Kidney tubule cell (primary cell): ENCODE measurements around the gene PHF10.
"Not testable (repeated sequence)": the region's sequence is repeated elsewhere in the genome, so short reads cannot be mapped to it uniquely, and the experiment has no call there.

Experiments
- DNase-seq: peaks from one replicate; pipeline ENCODE4 v3.0.0-alpha.2; 2018; ENCODE audit warnings: low spot score

The PHF10 gene

GRCh38 chr6:169724494-169725124, at the start of gene PHF10:
PHF10 (minus strand) TSS chr6:169724500; CDS start chr6:169723931, 569 bp downstream.
- no peak for DNase-seq

GRCh38 chr6:169766921-169767736, 42.8 kb upstream of the PHF10 start:
- no peak for DNase-seq

- no peak for DNase-seq
Measured at GRCh38 chr6:169766232-169766631, 41.9 kb upstream of the PHF10 start.

- DNase-seq: not testable (repeated sequence)
Measured at GRCh38 chr6:169765789-169766188, 41.5 kb upstream of the PHF10 start.

- no peak for DNase-seq
Measured at GRCh38 chr6:169763881-169764280, 39.6 kb upstream of the PHF10 start.

DNA sequence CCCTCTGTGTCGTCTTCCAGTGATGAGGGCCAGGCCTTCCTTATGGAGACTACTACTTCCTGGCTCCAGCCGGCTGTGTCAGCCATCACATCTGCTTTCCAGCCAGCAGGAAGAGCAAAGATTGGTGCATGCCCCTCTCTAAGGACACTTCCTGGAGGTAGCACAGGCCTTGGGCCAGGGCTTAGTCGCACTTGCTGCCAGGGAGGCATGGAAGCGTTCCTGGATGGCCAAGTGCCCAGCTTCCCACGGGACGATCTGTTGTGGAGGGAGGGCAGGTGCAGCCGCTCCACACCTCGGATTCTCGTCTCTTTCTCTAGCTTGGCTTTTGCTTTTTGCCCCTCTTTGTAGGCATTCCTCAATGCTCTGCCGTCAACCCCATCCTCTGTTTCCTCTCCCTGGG, 39.0 kb upstream of the PHF10 start:
- no peak for DNase-seq

DNA sequence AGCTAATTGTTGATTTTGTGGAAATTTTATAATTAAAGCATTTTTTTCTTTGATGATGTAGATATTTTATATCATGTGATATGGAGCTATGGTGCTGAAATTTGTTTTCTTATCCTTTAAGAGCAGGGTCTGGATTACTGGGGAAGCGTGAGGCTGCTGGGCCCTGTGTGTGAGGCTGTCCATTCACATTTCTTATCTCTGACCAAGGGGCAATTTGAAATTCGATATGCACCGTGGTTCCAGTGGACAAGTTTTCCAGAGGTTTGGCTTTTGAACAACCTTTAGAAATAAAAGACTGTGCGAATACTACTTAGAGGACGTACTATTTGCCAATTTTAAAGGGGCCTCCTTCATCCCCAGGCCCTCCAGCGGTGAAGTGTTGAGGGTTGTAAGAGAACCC, 30.9 kb upstream of the PHF10 start:
- no peak for DNase-seq

GRCh38 chr6:169752074-169752623, 27.8 kb upstream of the PHF10 start:
- DNase-seq: no peak

DNA sequence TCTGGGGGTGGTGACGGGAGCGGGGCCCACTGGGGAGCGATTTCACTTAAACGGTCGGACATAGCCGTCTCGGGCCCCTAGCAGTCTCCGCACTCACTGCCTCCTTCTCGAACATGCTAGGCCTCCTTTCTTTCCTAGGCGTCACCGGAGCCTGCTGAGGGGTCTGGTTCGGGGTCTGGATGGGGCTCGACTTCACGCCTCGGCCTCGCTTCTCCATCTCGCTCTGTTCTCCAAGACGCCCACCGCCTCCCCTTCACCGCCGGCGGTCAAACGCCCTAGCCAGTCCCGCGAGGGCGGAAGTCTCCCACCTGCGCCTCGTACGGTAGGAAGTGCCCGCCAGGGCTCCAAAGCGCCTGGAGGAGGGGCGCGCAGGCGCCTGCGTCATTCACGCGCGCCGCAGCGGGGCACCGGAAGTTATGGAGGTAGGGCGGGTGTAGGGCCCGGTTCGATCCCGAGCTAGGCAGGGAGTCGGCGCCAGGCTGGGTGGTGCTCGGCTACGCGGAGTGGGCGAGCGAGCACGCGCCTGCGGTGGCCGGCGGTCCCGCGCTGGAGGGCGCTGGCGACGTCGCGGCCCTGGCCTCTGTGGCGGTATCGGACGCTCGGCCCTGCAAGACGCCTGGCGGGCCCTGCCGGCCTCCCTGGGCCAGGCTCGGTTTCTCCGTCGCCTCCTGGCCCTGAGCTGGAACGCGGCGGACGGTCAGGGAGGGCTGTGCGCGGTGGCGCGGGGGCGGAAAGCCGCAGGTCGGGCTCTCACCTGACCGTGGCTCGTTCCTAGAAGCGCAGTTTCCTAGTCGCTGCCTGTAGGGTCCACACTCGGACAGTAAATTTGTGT, 27.2 kb upstream of the PHF10 start, which contains the start of the genes DYNLT2 and ERMARD:
DYNLT2 (minus strand) TSS at position 331 of the 832 bp plus-strand sequence; CDS start at position 217, 114 bp downstream.
ERMARD (plus strand) TSS at position 381 of the 832 bp plus-strand sequence; CDS start at position 417, 36 bp downstream.
- DNase-seq: peak; percentile 96

- DNase-seq: peak; percentile 70
Measured at GRCh38 chr6:169746556-169746955, 22.3 kb upstream of the PHF10 start.

DNA sequence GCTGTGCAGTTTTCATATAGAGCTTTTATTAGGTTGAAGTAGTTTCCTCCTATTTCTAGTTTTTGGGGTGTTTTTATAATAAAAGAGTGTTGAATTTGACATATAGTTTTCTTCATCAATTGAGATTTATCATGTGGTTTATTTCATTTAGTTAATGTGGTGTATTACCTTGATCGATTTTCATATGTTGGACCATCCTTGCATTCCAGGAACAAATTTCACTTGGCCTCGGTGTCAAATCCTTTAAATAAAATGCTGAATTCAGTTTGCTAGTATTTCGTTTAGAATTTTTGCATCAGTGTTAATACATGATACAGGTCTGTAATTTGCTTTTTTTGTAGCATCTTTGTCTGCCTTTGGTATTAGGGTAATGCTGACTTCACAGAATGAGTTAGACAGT, 21.1 kb upstream of the PHF10 start:
- DNase-seq: no peak

- no peak for DNase-seq
Measured at GRCh38 chr6:169741344-169741743, 17.0 kb upstream of the PHF10 start.

DNA sequence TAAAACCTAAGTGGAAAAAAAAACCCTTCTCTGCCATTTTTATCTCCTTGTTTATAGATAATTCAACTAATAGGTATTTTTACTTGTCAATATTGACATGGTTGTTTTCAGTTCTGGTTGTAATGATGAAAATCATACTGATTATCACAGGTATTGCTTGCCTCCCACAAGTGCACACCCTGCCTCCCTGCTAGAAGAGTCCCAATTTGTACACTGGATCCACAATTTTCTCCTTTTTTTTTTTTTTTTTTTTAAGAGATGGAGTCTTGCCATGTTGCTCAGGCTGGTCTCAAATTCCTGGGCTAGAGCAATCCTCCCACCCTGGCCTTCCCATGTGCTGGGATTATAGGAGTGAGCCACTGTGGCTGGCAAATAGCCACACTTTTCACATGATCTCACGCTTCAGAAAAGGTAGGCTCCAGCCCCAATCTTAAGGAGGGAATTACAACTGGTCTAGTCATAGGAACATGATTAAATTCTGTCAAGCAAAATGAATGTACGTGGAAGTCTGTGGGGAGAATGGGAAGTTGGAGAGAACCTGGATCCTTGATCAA, 14.8 kb upstream of the PHF10 start:
- peak; percentile 33 for DNase-seq

- no peak for DNase-seq
Measured at GRCh38 chr6:169738204-169738975, 14.1 kb upstream of the PHF10 start.

GRCh38 chr6:169729961-169730360, 5.7 kb upstream of the PHF10 start:
- no peak for DNase-seq

- DNase-seq: no peak
Measured at GRCh38 chr6:169726963-169727362, 2.7 kb upstream of the PHF10 start.

- DNase-seq: no peak
Measured at GRCh38 chr6:169726049-169726400, 1.7 kb upstream of the PHF10 start.

DNA sequence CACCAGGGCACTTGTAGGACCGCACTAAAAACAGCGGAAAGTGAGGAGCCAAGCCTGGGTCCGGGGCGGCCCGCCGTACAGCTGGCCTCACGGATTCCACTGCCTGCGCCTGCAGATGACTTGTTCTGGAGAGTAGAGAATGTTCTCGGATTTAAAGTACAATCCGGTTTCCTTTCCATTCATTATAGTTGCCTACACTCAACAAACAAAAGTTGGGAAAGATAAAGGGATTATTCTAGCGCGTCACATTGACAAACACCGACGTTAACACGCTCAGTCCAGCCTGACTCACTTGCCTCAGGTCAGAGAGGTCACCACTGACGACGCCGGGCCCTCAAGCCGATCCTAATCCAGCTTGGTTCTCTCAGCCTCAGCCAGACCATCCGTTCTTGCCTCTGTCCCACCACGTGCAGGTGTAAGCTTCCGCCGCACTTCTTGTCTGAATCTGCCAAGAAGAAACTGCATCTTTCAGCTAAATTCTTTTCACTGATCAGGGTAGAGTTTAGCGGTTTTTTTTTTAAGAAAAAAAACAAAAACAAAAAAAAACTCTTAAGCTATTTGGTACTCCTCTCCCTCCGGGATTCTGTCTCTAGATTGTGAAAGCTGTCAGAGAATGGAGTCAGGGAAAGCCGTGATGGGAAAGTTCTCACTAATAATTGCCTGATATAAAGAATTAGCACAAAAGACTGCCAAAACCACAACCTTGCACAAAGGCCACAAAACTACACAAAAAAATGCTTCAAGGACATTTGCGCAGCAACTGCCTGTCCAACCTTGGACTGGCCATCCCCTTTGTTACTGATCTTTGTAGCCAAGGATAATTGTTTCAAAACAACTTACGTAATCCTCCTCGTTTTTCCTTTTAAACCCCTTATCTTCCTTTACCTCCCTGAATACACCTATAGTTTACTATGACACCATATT, 1.1 kb upstream of the PHF10 start:
- peak; percentile 67 for DNase-seq

DNA sequence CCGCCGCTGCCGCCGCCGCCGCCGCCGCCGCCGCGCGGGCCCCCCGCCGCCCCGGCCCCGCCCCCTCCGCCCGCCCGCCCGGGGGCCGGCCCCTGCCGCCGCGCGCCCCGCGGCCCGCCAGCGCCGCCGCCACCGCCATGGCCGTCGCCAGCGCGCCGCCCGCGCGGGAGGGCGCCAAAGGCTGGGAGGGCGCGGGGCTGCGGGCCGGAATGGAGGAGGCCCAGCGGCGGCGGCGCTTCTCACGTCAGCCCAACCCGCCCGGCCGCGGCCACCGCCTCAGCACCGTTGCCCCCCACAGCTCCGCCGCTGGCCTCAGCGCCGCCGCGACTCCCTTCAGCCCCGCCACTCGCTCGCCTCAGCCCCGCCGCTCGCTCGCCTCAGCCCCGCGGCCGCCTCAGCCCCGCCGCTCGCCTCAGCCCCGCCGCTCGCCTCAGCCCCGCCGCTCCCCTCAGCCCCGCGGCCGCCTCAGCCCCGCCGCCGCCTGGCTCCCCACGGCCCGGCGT, 258 bp downstream of the PHF10 start:
- peak; percentile 41 for DNase-seq
